Posterior cingulate gyrus (tissue), 11 donors: ENCODE measurements around the gene CELSR1.
A peak's percentile ranks its signal among the peaks of the same experiment; 100 is the strongest.

Source experiments
- DNase-seq, 10 donors: peaks; one replicate each; pipeline versions ENCODE4 v3.0.0 to v3.0.0-alpha.2; 2020 to 2021; ENCODE audit warnings: mixed read lengths in 3 of 10
- intact Hi-C: fragments of 100-400 bp; cut with DNase I; formaldehyde crosslinking; loops from one replicate; pipeline ENCODE4 v1.15.1; 2023

The CELSR1 gene

DNA sequence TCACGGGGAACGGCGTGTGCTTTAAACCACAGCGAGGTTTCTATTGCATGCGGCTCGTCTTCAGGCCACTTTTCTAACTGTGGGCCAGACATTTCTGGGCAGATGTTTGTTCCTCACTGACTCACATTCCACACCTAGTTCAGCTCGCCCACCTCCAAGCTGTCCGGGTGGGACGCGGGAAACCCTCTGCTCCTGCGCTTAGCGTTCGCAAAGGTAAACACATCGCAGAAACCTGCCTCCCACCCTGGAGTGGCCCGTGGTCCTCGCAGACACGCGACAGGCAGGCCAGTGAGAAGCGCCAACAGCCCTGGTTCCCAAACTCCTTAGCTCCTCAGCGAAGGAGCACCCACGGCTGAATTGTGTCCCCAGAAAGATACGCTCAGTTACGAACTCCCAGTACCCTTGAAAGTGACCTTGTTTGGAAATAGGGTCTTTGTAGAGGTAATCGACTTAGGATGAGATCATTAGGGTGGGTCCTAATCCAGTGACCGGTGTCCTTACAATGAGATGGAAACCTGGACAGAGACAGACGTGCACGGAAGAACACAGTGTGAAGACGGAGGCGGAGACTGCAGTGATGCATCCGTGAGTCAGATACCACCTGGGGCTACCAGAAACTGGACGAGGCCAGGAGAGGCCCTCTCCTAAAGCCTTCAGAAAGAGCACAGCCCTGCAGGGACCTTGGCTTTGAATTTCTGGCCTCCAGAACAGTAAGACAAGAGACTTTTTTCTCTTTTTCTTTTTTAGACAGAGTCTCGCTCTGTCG is 82.7 kb downstream of the CELSR1 start:
- intact Hi-C loops = no loop called here
- peak in 2 of 10 donors; percentile 11 to 25 for DNase-seq

DNA sequence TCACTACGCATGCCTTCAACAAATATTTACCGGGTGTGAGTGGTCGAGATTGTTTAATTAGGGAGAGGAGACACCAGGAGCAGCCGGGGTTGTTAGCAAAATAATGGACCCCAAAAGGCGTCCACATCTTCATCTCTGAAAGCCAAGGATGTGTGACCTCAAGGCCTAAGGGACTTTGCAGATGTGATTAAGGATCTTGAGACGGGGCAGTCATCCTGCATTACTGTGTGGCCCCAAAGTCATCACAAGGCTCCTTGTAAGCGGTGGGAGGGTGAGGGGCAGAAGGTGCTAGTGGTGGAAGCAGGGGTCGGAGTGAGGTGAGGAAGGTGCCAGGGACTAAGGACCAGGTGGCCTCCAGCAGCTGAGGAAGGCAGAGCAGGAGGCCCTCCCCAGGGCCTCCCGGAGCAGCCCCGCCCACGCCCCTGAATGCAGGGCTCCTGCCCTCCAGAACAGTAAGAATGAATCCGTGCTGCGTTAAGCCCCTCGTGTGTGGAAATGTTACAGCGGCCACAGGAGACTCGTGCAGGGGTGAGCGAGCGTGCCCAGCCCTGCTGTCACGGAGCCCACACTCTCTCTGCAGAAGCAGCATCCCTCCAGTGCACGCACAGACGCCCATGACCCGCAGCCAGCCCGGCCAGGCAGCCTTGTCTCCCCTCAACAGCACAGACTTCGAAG is 83.5 kb downstream of the CELSR1 start:
- intact Hi-C loops = no loop called here
- DNase-seq = peak in 1 of 10 donors; percentile 81

DNA sequence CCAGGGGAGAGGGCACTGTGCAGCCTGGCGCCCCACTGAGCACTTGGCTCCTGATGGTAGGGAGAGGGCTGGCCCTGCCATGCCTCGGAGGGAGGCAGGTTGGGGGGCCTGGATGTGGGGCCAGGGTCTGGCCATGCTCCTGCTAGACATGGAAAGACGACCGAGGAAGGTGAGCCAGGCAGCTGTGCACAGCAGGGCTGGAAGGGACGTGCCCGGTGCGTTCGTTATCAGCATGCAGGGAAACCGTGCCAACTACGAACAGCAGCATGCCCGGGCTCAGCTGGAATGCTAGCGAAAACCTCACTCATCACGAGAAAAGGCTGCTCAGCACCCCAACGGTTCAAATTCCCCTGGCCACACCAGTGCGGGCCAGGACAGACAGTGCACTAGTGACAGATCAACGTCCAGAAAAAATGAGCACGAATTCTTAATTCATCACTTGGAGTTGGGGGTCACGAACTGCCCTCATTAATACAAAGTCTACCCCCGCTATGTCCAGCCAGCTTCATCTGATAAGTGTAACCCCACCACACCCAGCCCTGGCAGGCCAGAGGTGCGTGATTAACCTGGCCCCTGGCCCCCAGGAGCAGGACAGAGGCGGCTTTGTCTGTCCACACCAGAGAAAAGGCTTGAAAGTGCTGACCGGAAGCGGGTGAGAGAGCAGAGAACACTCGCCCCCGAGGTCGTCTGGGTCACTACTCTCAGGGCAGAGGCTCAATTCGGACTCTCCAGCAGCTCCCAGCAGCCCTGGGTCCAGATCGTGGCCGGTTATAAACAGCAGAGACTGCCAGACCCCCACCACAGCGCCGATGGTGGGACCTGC is 84.2 kb downstream of the CELSR1 start:
- no peak for DNase-seq
- intact Hi-C loops = no loop called here

GRCh38 chr22:46452195-46453005 is 85.0 kb downstream of the CELSR1 start:
- peak in 1 of 10 donors; percentile 68 for DNase-seq
- intact Hi-C loops = no loop called here

GRCh38 chr22:46451741-46452140 is 85.7 kb downstream of the CELSR1 start:
- no peak for DNase-seq
- intact Hi-C loops = no loop called here

DNA sequence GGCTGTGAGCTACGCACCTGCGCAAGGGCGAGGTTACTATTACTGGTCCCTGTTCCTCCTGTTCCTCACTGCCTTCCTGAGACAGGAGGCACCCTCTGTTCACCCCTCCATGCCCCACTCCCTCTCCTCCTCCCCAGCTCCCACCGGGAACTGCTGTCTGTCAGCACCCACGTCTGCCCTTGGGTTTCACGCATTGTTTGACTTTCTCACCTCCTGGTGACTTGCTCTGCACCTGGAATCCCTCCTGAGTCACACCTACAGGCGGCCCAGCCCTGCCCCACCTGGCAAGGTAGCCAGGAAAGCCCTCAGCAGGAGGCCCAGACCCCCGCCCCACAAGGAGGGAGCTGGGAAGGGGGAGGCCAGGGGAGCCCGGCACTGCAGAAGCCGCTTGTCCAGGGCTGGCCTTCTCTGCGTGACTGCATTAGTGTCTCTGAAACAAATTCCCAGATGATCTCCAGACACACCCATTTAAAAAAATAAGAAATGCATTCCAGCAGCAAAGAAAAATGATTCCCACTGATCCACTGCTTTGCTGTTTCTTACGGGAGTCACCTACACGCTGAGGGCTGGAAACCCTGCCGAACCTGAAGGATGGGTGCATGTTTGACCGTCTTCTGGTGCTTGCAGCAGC is 86.4 kb downstream of the CELSR1 start:
- peak in 1 of 10 donors; percentile 75 for DNase-seq
- intact Hi-C loops = no loop called here

DNA sequence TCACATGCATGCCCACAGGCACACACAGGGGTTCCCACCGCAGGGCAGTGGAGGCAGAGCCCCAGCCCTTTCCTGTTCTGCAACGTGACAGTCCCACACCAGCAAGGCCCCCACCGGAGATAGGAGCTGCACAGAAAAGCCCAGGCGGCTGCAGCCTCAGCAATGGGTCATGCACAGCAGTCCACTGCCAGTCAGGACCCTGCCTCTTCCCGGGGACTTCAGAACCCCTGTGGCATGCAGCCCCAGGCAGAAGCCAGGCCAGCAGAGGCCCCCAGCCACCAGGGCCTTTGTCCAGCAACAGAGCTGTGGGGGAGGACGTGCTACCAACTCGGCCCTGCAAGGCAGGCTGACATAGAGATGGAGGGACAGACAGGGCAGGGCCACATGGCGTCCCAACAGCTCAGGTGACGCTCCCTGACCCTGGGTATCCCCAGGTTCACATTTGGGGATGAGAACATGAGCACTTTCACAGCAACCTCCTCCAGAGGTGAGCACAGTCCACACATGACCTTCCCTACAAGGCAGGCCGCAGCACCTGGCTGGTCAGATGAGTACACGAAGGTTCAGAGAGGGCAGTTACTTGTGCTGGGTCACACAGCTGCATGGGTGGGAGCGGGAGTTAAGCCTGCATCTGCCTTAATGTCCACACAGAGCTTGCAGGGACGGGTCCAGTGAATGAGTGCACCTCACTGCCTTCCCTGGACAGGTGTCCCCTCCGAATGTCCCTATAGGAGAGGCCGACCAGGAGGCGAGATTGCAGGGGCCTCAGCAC is 87.3 kb downstream of the CELSR1 start:
- no peak for DNase-seq
- intact Hi-C loops = no loop called here

GRCh38 chr22:46449116-46449691 is 88.2 kb downstream of the CELSR1 start:
- DNase-seq = no peak
- intact Hi-C loops = no loop called here

DNA sequence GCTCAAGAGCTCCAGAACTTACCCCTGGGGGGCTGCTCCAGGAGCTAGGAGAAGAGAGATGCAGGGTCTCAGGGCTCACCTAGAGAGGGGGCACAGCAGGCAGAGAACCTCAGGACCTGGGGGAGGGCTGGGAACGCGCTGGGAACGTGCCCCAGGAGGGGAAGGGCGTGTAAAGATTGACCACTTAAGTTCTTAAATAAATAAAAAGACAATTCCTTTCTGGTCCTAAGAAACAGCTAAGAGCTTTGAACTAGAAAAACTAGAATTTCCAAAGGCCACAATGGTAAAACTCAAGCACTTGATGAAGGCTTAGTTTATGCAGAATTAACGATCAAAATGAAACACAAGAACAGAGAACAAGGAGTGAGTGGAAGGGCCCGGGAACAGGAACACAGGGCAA is 89.1 kb downstream of the CELSR1 start:
- intact Hi-C loops = no loop called here
- DNase-seq = no peak

DNA sequence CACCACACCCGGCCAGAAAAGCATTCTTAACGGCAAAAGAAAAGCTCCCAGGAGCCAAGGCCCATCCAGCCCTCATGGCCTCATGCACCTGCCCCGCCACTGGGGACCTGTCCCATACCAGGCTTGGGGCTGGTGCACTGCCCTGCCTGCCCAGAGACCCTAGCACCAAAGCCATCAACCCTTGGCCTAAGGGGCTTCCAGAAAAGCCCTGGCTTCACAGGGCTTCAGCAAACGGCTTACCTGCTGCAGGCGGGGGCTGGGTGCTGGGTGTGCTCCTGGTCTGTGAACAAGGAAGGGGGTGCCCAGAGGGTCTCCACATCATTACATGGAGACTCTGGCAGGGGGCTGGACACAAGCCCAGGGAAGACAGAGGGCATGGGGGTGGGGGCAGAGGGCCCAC is 89.5 kb downstream of the CELSR1 start:
- intact Hi-C loops = no loop called here
- no peak for DNase-seq

DNA sequence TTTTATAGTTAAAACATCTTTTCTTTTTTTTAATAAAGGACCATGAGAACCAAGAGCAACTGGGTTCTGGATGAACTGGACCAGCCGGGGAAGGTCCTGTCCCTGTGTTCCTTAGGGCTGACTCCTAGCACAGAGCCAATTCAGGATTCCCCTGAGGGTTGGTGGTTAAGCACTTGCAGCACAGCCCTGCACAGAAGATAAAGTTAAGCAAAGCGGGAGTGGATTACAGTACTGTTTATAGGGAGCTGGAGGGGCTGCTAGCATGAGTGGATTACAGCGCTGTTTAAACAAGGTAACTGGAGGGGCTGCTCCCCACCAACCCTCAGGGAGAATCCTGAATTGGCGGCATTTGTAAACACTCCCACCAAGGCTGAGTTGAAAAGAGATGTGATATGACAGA is 90.6 kb downstream of the CELSR1 start:
- intact Hi-C loops = no loop called here
- no peak for DNase-seq

GRCh38 chr22:46445771-46446420 is 91.5 kb downstream of the CELSR1 start:
- intact Hi-C loops = no loop called here
- DNase-seq = no peak

- DNase-seq = no peak
- intact Hi-C loops = no loop called here
Measured at GRCh38 chr22:46444390-46444854, 93.0 kb downstream of the CELSR1 start.

- no peak for DNase-seq
- intact Hi-C loops = no loop called here
Measured at GRCh38 chr22:46443850-46444389, 93.5 kb downstream of the CELSR1 start.

DNA sequence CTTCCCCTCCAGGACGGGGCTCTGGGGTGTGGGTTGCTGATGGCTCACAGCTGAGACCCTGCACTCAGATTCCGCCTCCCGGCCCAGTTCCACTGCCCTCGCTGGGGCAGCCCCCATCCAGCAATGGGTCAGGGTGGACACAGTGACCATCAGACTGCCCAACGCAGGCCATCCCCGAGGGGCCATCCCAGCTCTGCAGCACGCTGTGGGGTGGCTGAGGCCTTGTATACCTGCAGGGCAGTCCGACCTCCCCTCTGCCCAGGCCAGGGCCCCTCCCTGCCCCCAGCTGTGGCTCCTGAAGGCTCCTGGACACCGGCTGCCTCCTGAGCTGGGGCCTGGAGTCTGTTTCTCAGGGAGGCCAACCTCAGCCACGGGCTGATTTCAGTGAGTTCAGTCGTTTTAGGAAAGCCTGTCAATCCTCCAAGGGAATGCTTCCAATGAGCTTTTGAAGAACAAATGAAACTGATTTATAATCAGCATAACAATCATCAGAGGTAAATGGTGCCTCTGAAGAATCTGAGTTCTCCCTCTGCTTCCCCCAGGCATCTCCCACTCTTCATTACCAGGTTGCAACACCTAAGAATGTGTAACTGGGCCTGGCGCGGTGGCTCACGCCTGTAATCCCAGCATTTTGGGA is 95.1 kb downstream of the CELSR1 start:
- DNase-seq = no peak
- intact Hi-C loops = no loop called here

DNA sequence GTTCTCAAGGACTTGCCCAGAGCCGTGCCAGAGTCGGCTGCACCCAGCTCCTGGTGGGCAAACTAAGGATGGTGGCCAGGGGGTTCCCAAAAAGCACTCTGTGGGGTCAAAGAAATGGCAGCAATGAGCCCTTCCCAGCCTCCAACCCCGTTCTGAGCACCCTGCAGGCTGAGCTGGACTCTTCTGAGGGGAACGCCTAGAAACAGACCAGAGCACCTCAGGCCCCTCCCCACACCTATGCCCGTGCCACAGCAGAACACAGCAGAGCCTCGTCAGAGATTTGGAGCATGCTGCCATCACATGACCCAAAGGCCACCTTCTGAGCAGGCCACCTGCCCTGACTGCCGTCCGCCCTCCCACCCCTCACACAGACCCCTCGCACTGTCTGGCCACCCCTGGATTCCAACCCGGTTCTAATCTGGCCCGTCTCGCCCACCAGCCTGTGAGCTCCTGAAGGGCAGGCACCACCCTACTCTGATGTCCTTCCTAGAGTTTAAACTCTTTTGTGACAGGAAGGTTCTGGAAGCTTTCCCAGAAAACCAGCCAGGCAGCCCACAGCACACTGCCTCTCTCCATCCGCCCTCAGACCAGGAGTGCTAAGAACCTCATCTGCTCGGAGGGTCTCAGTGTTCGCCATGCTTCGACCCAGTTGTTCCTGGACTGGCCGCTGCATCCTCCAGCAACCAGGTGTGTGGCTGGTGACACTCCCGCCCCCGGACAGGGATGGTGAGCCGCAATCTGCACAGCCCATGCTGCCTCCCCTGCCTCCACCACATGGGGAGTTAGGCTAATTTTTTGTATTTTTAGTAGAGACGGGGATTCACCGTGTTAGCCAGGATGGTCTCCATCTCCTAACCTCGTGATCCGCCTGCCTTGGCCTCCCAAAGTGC is 97.6 kb downstream of the CELSR1 start:
- intact Hi-C loops = no loop called here
- DNase-seq = peak in 1 of 10 donors; percentile 79

DNA sequence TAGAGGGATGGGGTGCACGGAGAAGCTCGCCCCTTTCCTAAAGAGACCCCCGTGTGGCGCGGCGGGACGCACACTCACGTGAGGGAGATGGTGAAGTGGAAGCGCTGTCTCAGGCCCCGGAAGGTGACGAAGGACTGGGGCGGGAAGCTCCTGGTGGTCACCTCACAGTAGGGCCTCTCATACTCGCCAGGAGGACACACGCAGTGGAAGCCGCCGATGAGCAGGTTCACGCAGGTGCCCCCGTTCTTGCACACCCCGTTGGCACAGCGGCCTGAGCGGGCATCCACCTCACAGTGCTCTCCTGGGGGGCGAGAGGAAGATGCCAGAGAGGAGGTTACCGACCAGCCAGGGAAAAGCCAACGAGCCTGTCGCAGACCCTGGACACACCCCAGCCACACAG is 98.3 kb downstream of the CELSR1 start:
- DNase-seq = no peak
- intact Hi-C loops = no loop called here
